OCI-LY7 (cell line): Measurements from ENCODE around the gene UBE2G2. TPM values are rescaled to one million over a fixed set of nuclear protein-coding genes. Genes with fewer than 3 reads are reported as not detected.

Experiments used
- BruUV-seq: library from RNA; stranded (reverse); fragments of 400-500 nt; replicated peaks from 2 replicates; lab custom pipeline; 2021; lab: Mats Ljungman, UMichigan
- CTCF ChIA-PET: fragments of 300-600 bp; sonication (Branson Sonifier 250); formaldehyde crosslinking; loops from one replicate; lab custom pipeline; 2022; ENCODE audit warnings: antibody characterized with exemption; ENCODE audit not compliant: unreplicated experiment; lab: Charles Lee
- POLR2A ChIA-PET: fragments of 300-600 bp; sonication (Branson Sonifier 250); formaldehyde crosslinking; loops from one replicate; lab custom pipeline; 2022; ENCODE audit warnings: antibody characterized with exemption; lab: Charles Lee
- DNase-seq: peaks from one replicate; pipeline ENCODE4 v3.0.0-alpha.2; 2015; ENCODE audit warnings: low spot score
- H2AFZ ChIP-seq: fragments of 200-600 bp; sonication (generic), shearing (Covaris generic); 2 replicates; pipeline ENCODE4 v1.6.1; 2014; ENCODE audit warnings: mild to moderate bottlenecking, antibody characterized with exemption, low read length, moderate library complexity
- H3K27ac ChIP-seq: fragments of 200-600 bp; sonication (generic); 2 replicates; pipeline ENCODE4 v1.5.1; 2014; ENCODE audit warnings: mixed run types, low read depth, mild to moderate bottlenecking, moderate library complexity, low read length, inconsistent platforms; ENCODE audit not compliant: poor library complexity, severe bottlenecking
- H3K36me3 ChIP-seq: fragments of 200-600 bp; sonication (generic); 2 replicates; pipeline ENCODE4 v1.6.1; 2014; ENCODE audit warnings: mild to moderate bottlenecking, antibody characterized with exemption, low read length, moderate library complexity, mixed read lengths; ENCODE audit not compliant: insufficient read depth
- H3K4me1 ChIP-seq: fragments of 200-600 bp; sonication (generic); 2 replicates; pipeline ENCODE4 v1.5.1; 2014; ENCODE audit warnings: mild to moderate bottlenecking, low read length; ENCODE audit not compliant: insufficient read depth, poor library complexity, severe bottlenecking
- H3K4me2 ChIP-seq: fragments of 200-600 bp; sonication (generic); 2 replicates; pipeline ENCODE4 v1.6.1; 2014; ENCODE audit warnings: mild to moderate bottlenecking, low read length
- H3K4me3 ChIP-seq: fragments of 200-600 bp; sonication (generic); 2 replicates; pipeline ENCODE4 v1.5.1; 2014; ENCODE audit warnings: mild to moderate bottlenecking, low read depth, low read length; ENCODE audit not compliant: poor library complexity, severe bottlenecking
- H3K79me2 ChIP-seq: fragments of 200-600 bp; sonication (generic); 2 replicates; pipeline ENCODE4 v1.6.1; 2016; ENCODE audit warnings: low read depth, mild to moderate bottlenecking, low read length, moderate library complexity, mixed read lengths; ENCODE audit not compliant: insufficient read depth
- H3K9me2 ChIP-seq: fragments of 200-600 bp; sonication (generic); 2 replicates; pipeline ENCODE4 v1.6.1; 2016; ENCODE audit warnings: mild to moderate bottlenecking, low read length, mixed read lengths; ENCODE audit not compliant: insufficient read depth
- H3K9me3 ChIP-seq: fragments of 200-600 bp; sonication (generic); 2 replicates; pipeline ENCODE4 v1.6.1; 2014; ENCODE audit warnings: mild to moderate bottlenecking, mixed run types, low read length, mixed read lengths
- H4K20me1 ChIP-seq: fragments of 200-600 bp; sonication (generic); 2 replicates; pipeline ENCODE4 v1.6.1; 2014; ENCODE audit warnings: mild to moderate bottlenecking, antibody characterized with exemption, low read length, moderate library complexity, mixed read lengths; ENCODE audit not compliant: insufficient read depth
- CTCF ChIP-seq: fragments of 200-600 bp; sonication (generic); conservative IDR thresholded peaks from 2 replicates; pipeline ENCODE4 v1.5.1; 2014; ENCODE audit warnings: mild to moderate bottlenecking, antibody characterized with exemption, low read length, moderate library complexity, mixed read lengths
- EZH2phosphoT487 ChIP-seq: fragments of 200-600 bp; sonication (generic); IDR thresholded peaks from 2 replicates; pipeline ENCODE4 v1.6.1; 2018; ENCODE audit warnings: low read depth, borderline replicate concordance, mild to moderate bottlenecking, mixed run types, antibody characterized with exemption, low read length, moderate library complexity, mixed read lengths
- intact Hi-C: fragments of 100-400 bp; cut with micrococcal nuclease; formaldehyde crosslinking; loops from one replicate; pipeline ENCODE4 v1.10.0; 2022; ENCODE audit not compliant: unreplicated experiment
- total RNA-seq, 2 experiments: library from RNA; depleted of rRNA in 1 of 2; stranded (reverse); fragments of >200 nt in 1 of 2; shearing (Covaris generic) in 1 of 2; gene quantifications; 2 replicates each; pipeline ENCODE4 v1.2.3, GENCODE V29; 2014 to 2022

The UBE2G2 gene
- total RNA-seq, 2 experiments from 2014 or later, result 104 to 141 TPM

- Histone ChIP-seq H2AFZ (no peak overlapping the region), H3K4me1 (no peaks in the 10 kb centered on the region), H3K4me3 (no peak overlapping the region), H3K9me2 (no peaks in the 10 kb centered on the region), H3K27ac (no peak overlapping the region), H3K36me3 (peaks cover 91% of the 10 kb centered on the region), H4K20me1 (peaks cover 13% of the 10 kb centered on the region; the same call in 1 of the 2 replicates), H3K4me2 (no peak overlapping the region), H3K9me3 (no peaks in the 10 kb centered on the region), H3K79me2 (peaks cover 42% of the 10 kb centered on the region)
- TF ChIP-seq CTCF (no peak), EZH2phosphoT487 (no peak)
- intact Hi-C loops, result no loop called here
- BruUV-seq, result no TSS peak
- DNase-seq, result no peak
- ChIA-PET POLR2A (no interaction called here), CTCF (no interaction called here)
These were observed 22.6 kb downstream of the UBE2G2 start for GRCh38 chr21:44778983-44779382.

GRCh38 chr21:44778499-44778911 lies 23.1 kb downstream of the UBE2G2 start:
- CTCF ChIA-PET, result no interaction called here
- no peaks in the 10 kb centered on the region for H3K9me2 ChIP-seq
- intact Hi-C loops, result no loop called here
- no peak for TF ChIP-seq CTCF
- no peak for TF ChIP-seq EZH2phosphoT487
- no TSS peak for BruUV-seq
- H3K4me2 ChIP-seq, result no peak overlapping the region
- peaks cover 41% of the 10 kb centered on the region for H3K79me2 ChIP-seq
- no peak overlapping the region for H2AFZ ChIP-seq
- H3K4me1 ChIP-seq, result no peaks in the 10 kb centered on the region
- H4K20me1 ChIP-seq, result peaks cover 12% of the 10 kb centered on the region; the same call in 1 of the 2 replicates
- H3K4me3 ChIP-seq, result no peak overlapping the region
- no peak overlapping the region for H3K27ac ChIP-seq
- H3K36me3 ChIP-seq, result peaks cover 91% of the 10 kb centered on the region
- H3K9me3 ChIP-seq, result no peaks in the 10 kb centered on the region
- DNase-seq, result no peak
- POLR2A ChIA-PET, result no interaction called here

GRCh38 chr21:44778094-44778493 lies 23.5 kb downstream of the UBE2G2 start:
- BruUV-seq, result no TSS peak
- no peak overlapping the region for H3K27ac ChIP-seq
- POLR2A ChIA-PET, result no interaction called here
- peaks cover 37% of the 10 kb centered on the region for H3K79me2 ChIP-seq
- H3K4me2 ChIP-seq, result no peak overlapping the region
- CTCF ChIA-PET, result no interaction called here
- DNase-seq, result peak; percentile 15
- TF ChIP-seq EZH2phosphoT487, result no peak
- no peak for TF ChIP-seq CTCF
- intact Hi-C loops, result no loop called here
- peaks cover 8% of the 10 kb centered on the region; the same call in 1 of the 2 replicates for H4K20me1 ChIP-seq
- no peaks in the 10 kb centered on the region for H3K4me1 ChIP-seq
- H3K9me2 ChIP-seq, result no peaks in the 10 kb centered on the region
- H3K4me3 ChIP-seq, result no peak overlapping the region
- no peaks in the 10 kb centered on the region for H3K9me3 ChIP-seq
- peaks cover 91% of the 10 kb centered on the region for H3K36me3 ChIP-seq
- H2AFZ ChIP-seq, result no peak overlapping the region
